H1 (cell line): ENCODE data around the gene FBXO30. TPM values are rescaled to one million over a fixed set of nuclear protein-coding genes. Genes with fewer than 3 reads are reported as not detected.

Experiments
- CTCF ChIA-PET: fragments of 300-600 bp; sonication (Branson Sonifier 250); formaldehyde crosslinking; loops from one replicate; lab custom pipeline; 2021; ENCODE audit not compliant: partially characterized antibody; lab: Charles Lee
- POLR2A ChIA-PET: fragments of 300-600 bp; sonication (Branson Sonifier 250); formaldehyde crosslinking; loops from one replicate; lab custom pipeline; 2021; ENCODE audit warnings: inconsistent platforms; ENCODE audit not compliant: partially characterized antibody; lab: Charles Lee
- DNase-seq, 2 experiments: peaks; one replicate each; pipeline versions ENCODE4 v3.0.0 to v3.0.0-alpha.2; 2010 to 2022; ENCODE audit warnings: low spot score in 2 of 2, low read depth in 1 of 2, mixed read lengths in 1 of 2
- FAIRE-seq: peaks from 2 replicates; lab custom pipeline; 2011; peaks lifted over from hg19 to GRCh38; lab: Jason Lieb, UNC
- H2AFZ ChIP-seq: 2 replicates; pipeline ENCODE4 v1.8.1; 2012; ENCODE audit warnings: low read length, inconsistent platforms
- H2AK5ac ChIP-seq: 2 replicates; pipeline ENCODE4 v1.6.1; 2013; ENCODE audit warnings: low read depth, low read length
- H2BK120ac ChIP-seq: replicated peaks from 2 replicates; pipeline ENCODE3; 2013; ENCODE audit warnings: low read depth, low read length, inconsistent platforms
- H2BK12ac ChIP-seq: 2 replicates; pipeline ENCODE4 v1.6.1; 2013; ENCODE audit warnings: low read depth, low read length
- H2BK15ac ChIP-seq: 2 replicates; pipeline ENCODE4 v1.6.1; 2013; ENCODE audit warnings: low read length
- H2BK20ac ChIP-seq: 2 replicates; pipeline ENCODE4 v1.6.1; 2013; ENCODE audit warnings: low read length
- H2BK5ac ChIP-seq: 2 replicates; pipeline ENCODE4 v1.6.1; 2013; ENCODE audit warnings: low read depth, low read length
- H3K14ac ChIP-seq: 2 replicates; pipeline ENCODE4 v1.6.1; 2013; ENCODE audit warnings: inconsistent platforms; ENCODE audit not compliant: insufficient read length
- H3K18ac ChIP-seq: 2 replicates; pipeline ENCODE4 v1.6.1; 2013; ENCODE audit warnings: low read length; ENCODE audit errors: extremely low read depth
- H3K23ac ChIP-seq: 2 replicates; pipeline ENCODE4 v1.6.1; 2013; ENCODE audit warnings: inconsistent platforms; ENCODE audit not compliant: insufficient read length
- H3K23me2 ChIP-seq: 2 replicates; pipeline ENCODE4 v1.6.1; 2013; ENCODE audit warnings: low read depth, low read length
- H3K27ac ChIP-seq: 2 replicates; pipeline ENCODE4 v1.6.1; 2011; ENCODE audit warnings: low read depth, low read length, inconsistent platforms
- H3K27me3 ChIP-seq, 4 experiments: replicated peaks in 1 of 4; 1 replicate in 1 of 4; 2 replicates in 3 of 4; pipeline versions ENCODE4 v1.6.1 to v1.8.1; 2011 to 2013; ENCODE audit warnings: low read length in 3 of 4, mild to moderate bottlenecking in 3 of 4, inconsistent platforms in 2 of 4, mixed read lengths in 2 of 4, moderate library complexity in 1 of 4; ENCODE audit not compliant: control insufficient read depth in 3 of 4, insufficient read depth in 3 of 4; ENCODE audit errors: extremely low read depth in 1 of 4
- H3K36me3 ChIP-seq, 4 experiments: 2 replicates each; pipeline versions ENCODE4 v1.6.1 to v1.8.1; 2011 to 2013; ENCODE audit warnings: mild to moderate bottlenecking in 4 of 4, low read length in 3 of 4, moderate library complexity in 2 of 4, control low read depth in 1 of 4, inconsistent platforms in 1 of 4; ENCODE audit not compliant: insufficient read depth in 4 of 4, control insufficient read depth in 2 of 4
- H3K4ac ChIP-seq: replicated peaks from 2 replicates; pipeline ENCODE3; 2013; ENCODE audit warnings: low read length, low read depth, mixed read lengths, inconsistent platforms; ENCODE audit not compliant: insufficient read length
- H3K4me1 ChIP-seq, 4 experiments: replicated peaks in 1 of 4; 1 replicate in 1 of 4; 2 replicates in 3 of 4; pipeline versions ENCODE4 v1.6.1 to v1.8.1; 2011 to 2013; ENCODE audit warnings: low read length in 3 of 4, inconsistent platforms in 2 of 4, mixed read lengths in 1 of 4; ENCODE audit not compliant: insufficient read depth in 4 of 4, control insufficient read depth in 3 of 4
- H3K4me2 ChIP-seq, 2 experiments: 2 replicates each; pipeline versions ENCODE4 v1.6.1 to v1.8.1; 2011 to 2013; ENCODE audit warnings: low read depth in 2 of 2, low read length in 2 of 2, control low read depth in 1 of 2, inconsistent platforms in 1 of 2, mild to moderate bottlenecking in 1 of 2; ENCODE audit not compliant: insufficient read depth in 1 of 2
- H3K4me3 ChIP-seq, 4 experiments: fragments of 200-600, 300-600 bp in 1 of 4; sonication (generic), shearing (Covaris generic), sonication (Bioruptor Twin) in 1 of 4; 2 replicates each; pipeline versions ENCODE4 v1.5.1 to v1.8.1; 2011 to 2016; ENCODE audit warnings: low read length in 4 of 4, low read depth in 3 of 4, control low read depth in 2 of 4, inconsistent platforms in 2 of 4, mild to moderate bottlenecking in 2 of 4, mixed read lengths in 1 of 4, moderate library complexity in 1 of 4; ENCODE audit not compliant: insufficient read depth in 2 of 4; ENCODE audit errors: extremely low read depth in 1 of 4
- H3K56ac ChIP-seq: replicated peaks from 2 replicates; pipeline ENCODE3; 2013; ENCODE audit warnings: low read depth, mild to moderate bottlenecking, mixed read lengths, low read length, inconsistent platforms; ENCODE audit not compliant: insufficient read length
- H3K79me1 ChIP-seq: 2 replicates; pipeline ENCODE4 v1.6.1; 2013; ENCODE audit warnings: low read depth, low read length, control low read depth
- H3K79me2 ChIP-seq, 2 experiments: 2 replicates each; pipeline versions ENCODE4 v1.6.1 to v1.8.1; 2012 to 2013; ENCODE audit warnings: low read length in 2 of 2, mild to moderate bottlenecking in 2 of 2, inconsistent platforms in 1 of 2; ENCODE audit not compliant: insufficient read depth in 2 of 2, control insufficient read depth in 1 of 2
- H3K9ac ChIP-seq, 4 experiments: replicated peaks in 1 of 4; 1 replicate in 1 of 4; 2 replicates in 3 of 4; pipeline versions ENCODE4 v1.6.1 to v1.8.1; 2011 to 2013; ENCODE audit warnings: low read depth in 3 of 4, low read length in 3 of 4, control low read depth in 2 of 4, mild to moderate bottlenecking in 2 of 4, moderate library complexity in 2 of 4, inconsistent platforms in 1 of 4; ENCODE audit errors: extremely low read depth in 1 of 4
- H3K9me3 ChIP-seq, 2 experiments: 2 replicates each; pipeline versions ENCODE4 v1.6.1 to v1.8.1; 2012 to 2013; ENCODE audit warnings: mild to moderate bottlenecking in 2 of 2, moderate library complexity in 2 of 2, control low read depth in 1 of 2, inconsistent platforms in 1 of 2, low read depth in 1 of 2, low read length in 1 of 2, mixed read lengths in 1 of 2; ENCODE audit not compliant: insufficient read depth in 2 of 2
- H4K20me1 ChIP-seq, 2 experiments: replicated peaks in 1 of 2; 2 replicates each; pipeline versions ENCODE3 to v1.8.1; 2011 to 2013; ENCODE audit warnings: inconsistent platforms in 2 of 2, low read length in 2 of 2, mild to moderate bottlenecking in 1 of 2; ENCODE audit not compliant: insufficient read depth in 2 of 2, control insufficient read depth in 1 of 2
- H4K5ac ChIP-seq: 2 replicates; pipeline ENCODE4 v1.6.1; 2013; ENCODE audit warnings: low read length, low read depth, mixed read lengths, inconsistent platforms; ENCODE audit not compliant: insufficient read length
- H4K8ac ChIP-seq: 2 replicates; pipeline ENCODE4 v1.8.0; 2013; ENCODE audit warnings: mild to moderate bottlenecking, moderate library complexity, low read length, inconsistent platforms; ENCODE audit not compliant: insufficient read depth; ENCODE audit errors: extremely low read depth
- H4K91ac ChIP-seq: replicated peaks from 2 replicates; pipeline ENCODE3; 2013; ENCODE audit warnings: low read length, mixed read lengths, inconsistent platforms; ENCODE audit not compliant: insufficient read length
- CREB1 ChIP-seq: IDR thresholded peaks from 2 replicates; pipeline ENCODE4 v1.6.1; 2012; ENCODE audit warnings: inconsistent platforms
- polyA plus RNA-seq, 7 experiments: library from polyadenylated mRNA; depleted of rRNA in 3 of 7; stranded (reverse) in 5 of 7; unstranded in 2 of 7; fragments of >200 nt in 5 of 7; fragments of 200-250 nt in 2 of 7; gene quantifications; 1 replicate in 5 of 7; 2 replicates in 1 of 7; 4 replicates in 1 of 7; pipeline versions ENCODE4 v1.2.1 to v1.2.3, GENCODE V29; 2011 to 2013; ENCODE audit warnings: missing spikeins in 2 of 7, mixed read lengths in 2 of 7
- total RNA-seq: library from RNA; stranded (reverse); fragmentation: NEBNext Ultra II Directional; extraction: Animal tissue kit (Norgen Biotek cat#: 25700); gene quantifications from 2 replicates; pipeline ENCODE4 v1.2.1, GENCODE V29; 2021

The FBXO30 gene
- total and polyA plus RNA-seq, 2 of the 8 experiments (the other 6 are each of a cell fraction or from before 2014, with no cell fraction given) = 3.9 to 18.3 TPM

DNA sequence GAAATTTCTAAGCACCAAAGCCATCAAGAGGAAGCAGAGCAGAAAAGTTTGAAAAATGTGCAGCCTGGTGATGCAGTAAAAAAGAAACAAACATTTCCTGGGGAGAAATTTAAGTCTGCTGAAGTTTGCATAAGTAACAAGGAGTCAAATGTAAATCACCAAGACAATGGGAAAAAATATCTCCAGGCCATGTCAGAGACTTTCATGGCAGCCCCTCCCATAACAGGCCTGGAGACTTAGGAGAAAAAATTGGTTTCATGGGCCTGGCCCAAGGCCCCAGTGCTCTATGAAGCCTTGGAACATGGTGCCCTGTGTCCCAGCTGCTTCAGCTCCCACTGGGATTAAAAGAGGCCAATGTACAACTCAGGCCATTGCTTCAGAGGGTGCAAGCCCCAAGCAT, 49.1 kb downstream of the FBXO30 start:
- Histone ChIP-seq H2AFZ (no peak overlapping the region), H3K4ac (no peak overlapping the region), H2BK20ac (no peak overlapping the region), H3K14ac (no peak overlapping the region), H4K91ac (no peak overlapping the region), H2AK5ac (no peak overlapping the region), H3K9ac (no peak overlapping the region), H3K79me1 (no peaks in the 10 kb centered on the region), H3K36me3 (no peaks in the 10 kb centered on the region), H3K4me1 (no peaks in the 10 kb centered on the region), H2BK5ac (no peak overlapping the region)
- ChIA-PET CTCF (no interaction called here), POLR2A (no interaction called here)
- no peak for DNase-seq
- FAIRE-seq = no peak
- TF ChIP-seq CREB1 = no peak
- TF ChIP-seq, all 59 proteins: peak for 0
- Histone ChIP-seq H3K27me3 (no peaks in the 10 kb centered on the region), H2BK120ac (no peak overlapping the region), H3K4me3 (no peak overlapping the region), H3K56ac (no peak overlapping the region), H3K23me2 (peaks cover 1% of the 10 kb centered on the region; the same call in 1 of the 2 replicates), H2BK15ac (no peak overlapping the region), H3K9me3 (no peaks in the 10 kb centered on the region), H3K23ac (no peak overlapping the region), H3K27ac (no peak overlapping the region), H4K20me1 (no peaks in the 10 kb centered on the region), H3K79me2 (no peaks in the 10 kb centered on the region), H2BK12ac (no peak overlapping the region), H4K5ac (no peak overlapping the region), H4K8ac (no peak overlapping the region), H3K4me2 (no peak overlapping the region), H3K18ac (no peak overlapping the region)
